ENCODE measurements around the gene KLK10.

The KLK10 gene

DNA sequence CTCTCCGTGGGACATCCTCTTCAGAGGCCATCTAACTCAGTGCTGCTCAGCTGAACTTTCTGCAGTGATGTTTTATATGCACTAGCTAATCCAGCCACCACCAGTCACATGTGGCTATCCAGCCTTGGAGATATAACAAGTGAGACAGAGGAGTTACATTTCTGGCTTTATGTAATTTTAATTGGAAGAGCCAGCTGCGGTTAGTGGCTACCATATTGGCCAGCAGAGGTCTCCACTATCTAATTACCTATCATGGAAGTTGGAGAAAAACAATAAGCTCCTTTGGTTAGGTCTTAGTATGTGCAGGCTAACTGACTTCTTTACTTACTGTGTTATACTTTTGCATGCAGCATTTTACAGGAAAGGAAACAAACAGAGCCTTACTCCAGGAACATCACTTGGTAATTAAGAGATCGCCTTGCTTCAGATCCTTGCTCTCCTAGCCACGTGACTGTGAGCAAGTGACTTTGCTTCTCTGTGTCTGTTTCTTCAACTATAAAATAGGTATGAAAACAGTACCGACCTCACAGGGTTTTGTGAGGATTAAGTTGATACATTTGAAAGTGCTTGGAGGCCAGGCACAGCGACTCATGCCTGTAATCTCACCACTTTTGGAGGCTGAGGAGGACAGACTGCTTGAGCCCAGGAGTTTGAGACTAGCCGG lies 1.6 kb upstream of the KLK10 start:
- TF ChIP-seq, protein P1, sequence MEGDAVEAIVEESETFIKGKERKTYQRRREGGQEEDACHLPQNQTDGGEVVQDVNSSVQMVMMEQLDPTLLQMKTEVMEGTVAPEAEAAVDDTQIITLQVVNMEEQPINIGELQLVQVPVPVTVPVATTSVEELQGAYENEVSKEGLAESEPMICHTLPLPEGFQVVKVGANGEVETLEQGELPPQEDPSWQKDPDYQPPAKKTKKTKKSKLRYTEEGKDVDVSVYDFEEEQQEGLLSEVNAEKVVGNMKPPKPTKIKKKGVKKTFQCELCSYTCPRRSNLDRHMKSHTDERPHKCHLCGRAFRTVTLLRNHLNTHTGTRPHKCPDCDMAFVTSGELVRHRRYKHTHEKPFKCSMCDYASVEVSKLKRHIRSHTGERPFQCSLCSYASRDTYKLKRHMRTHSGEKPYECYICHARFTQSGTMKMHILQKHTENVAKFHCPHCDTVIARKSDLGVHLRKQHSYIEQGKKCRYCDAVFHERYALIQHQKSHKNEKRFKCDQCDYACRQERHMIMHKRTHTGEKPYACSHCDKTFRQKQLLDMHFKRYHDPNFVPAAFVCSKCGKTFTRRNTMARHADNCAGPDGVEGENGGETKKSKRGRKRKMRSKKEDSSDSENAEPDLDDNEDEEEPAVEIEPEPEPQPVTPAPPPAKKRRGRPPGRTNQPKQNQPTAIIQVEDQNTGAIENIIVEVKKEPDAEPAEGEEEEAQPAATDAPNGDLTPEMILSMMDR (IDR thresholded peaks at IDR 0.05; ENCODE audit: low read depth, low read length, missing control alignments): peak; percentile 70
- peaks cover 22% of the 10 kb centered on the region for H3K27me3 ChIP-seq (replicated peaks)
- in situ Hi-C loops (cut with HindIII; ENCODE audit: low pct_ligation_motif_present, low sequenced_read_pairs): no loop called here
- no peaks in the 10 kb centered on the region for H3K36me3 ChIP-seq (replicated peaks)
- DNase-seq: peak; percentile 49
- H3K27ac ChIP-seq: no peak overlapping the region
- no peak overlapping the region for H3K4me3 ChIP-seq (ENCODE audit: low read depth, low read length)

DNA sequence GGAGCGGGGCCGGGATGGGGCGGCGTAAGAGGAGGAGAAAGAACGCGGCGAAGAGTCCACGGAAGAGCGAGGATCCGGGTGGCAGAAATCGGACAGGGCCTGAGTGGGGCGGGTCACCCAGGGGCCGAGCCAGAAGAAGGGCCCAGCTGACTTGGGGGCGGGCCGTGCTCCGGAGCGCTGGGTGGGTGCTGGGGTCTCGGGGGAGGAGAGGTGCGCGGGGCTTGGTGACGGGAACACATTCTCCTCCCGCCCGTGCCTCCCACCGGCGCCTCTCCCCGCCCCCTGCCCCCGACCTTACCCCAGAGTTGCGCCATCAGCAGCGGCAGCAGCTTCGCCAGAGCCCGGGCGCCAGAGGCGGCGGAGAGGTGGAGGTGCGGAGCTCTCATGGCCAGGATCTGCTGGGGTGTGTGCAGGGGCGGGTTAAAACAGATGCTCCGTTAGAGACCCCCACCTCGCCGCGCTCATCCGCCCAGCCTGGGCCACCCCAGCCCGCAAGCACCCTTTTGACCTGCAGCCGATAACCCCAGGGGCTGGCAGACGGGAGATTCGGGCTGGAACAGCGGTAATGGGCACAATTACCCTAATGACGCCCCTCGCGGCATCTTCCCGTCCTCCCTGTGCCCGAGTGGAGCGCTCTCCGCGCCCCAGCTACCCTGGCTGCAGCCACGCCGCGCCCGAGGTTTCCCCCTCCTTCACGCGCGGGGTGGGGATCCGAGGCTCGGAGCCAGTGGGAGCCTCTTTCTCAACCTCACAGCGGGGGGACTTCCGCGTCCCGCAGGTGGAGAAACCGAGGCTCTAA lies 565 bp downstream of the KLK10 start:
- Histone ChIP-seq H3K27ac (no peak overlapping the region), H3K36me3 (replicated peaks) (no peaks in the 10 kb centered on the region), H3K27me3 (replicated peaks) (peaks cover 22% of the 10 kb centered on the region), H3K4me3 (ENCODE audit: low read depth, low read length) (no peak overlapping the region)
- TF ChIP-seq, protein P1 (IDR thresholded peaks at IDR 0.05; ENCODE audit: low read depth, low read length, missing control alignments): no peak
- in situ Hi-C loops (cut with HindIII; ENCODE audit: low pct_ligation_motif_present, low sequenced_read_pairs): no loop called here
- no peak for DNase-seq

DNA sequence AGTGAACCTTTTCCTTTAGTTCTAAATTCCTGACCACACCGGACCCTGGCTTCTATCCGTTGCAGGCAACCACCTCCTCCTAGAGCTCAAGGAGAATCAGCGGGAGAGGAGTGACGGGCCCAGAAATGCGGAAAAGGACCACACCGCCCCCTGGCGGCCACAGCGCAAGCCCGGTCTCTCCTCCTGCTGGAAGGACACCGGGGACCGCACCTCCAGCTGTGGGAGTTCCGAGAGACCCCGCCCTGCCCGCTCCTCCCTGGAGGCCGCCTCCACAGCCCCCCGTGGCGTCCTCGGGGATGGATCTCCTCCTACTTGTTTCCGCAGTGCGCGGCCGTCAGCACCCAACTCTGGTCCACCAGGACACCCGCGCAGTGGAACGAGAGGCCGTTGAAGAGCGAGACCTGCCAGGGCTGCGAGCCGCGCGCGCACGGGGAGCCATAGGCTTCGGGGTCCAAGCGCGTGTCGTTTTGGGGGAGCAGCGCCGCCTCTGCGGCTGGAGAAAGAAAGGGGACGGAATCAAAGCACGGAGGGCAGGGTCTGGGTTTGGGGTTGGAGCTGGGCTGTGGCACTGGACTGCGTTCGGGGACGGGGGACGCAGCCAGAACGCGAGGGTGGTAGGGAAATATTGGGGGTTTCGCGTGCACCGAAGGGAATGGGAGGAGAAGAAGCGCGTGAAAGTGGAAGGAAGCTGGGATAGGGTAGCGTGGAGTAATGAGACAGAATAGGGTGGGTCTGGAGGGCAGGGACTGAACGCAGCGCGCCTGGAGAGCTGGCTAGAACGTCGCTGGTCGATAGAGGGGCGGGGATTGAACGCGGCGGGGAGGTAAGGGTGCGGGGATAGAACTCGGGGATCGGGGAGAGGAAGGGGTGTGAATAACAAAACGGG lies 2.5 kb downstream of the KLK10 start:
- in situ Hi-C loops (cut with HindIII; ENCODE audit: low pct_ligation_motif_present, low sequenced_read_pairs): no loop called here
- H3K4me3 ChIP-seq (ENCODE audit: low read depth, low read length): no peak overlapping the region
- TF ChIP-seq, protein P1 (IDR thresholded peaks at IDR 0.05; ENCODE audit: low read depth, low read length, missing control alignments): peak; percentile 79
- H3K36me3 ChIP-seq (replicated peaks): no peaks in the 10 kb centered on the region
- H3K27me3 ChIP-seq (replicated peaks): peaks cover 22% of the 10 kb centered on the region
- no peak overlapping the region for H3K27ac ChIP-seq
- DNase-seq: peak; percentile 14

DNA sequence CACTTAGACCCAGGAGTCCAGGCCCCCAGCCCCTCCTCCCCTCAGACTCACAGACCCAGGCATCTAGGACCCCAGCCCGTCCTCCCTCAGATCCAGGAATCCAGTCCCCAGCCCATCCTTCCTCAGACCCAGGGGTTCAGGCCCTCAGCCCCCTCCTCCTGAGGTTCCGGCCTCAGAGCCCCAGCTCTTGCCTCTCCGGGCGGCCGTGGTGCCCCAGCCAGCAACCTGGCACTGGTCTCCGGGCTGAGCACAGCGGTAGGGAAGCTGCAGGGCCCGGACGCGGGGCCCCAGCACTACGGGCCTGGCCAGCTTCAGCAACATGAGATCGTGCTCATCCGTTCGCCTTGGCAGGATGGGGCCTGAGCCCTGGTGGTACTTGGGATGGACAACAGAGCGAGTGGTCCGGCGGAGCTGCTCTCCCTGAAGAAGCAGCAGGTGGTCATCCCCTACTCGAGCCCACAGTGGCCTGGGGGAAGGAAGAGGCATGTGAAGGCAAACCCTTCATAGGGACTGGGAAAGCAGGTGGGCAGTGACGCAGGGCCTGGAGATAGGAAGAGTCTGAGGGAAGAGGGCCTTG lies 3.7 kb downstream of the KLK10 start:
- DNase-seq: no peak
- Histone ChIP-seq H3K36me3 (replicated peaks) (no peaks in the 10 kb centered on the region), H3K27ac (no peak overlapping the region), H3K27me3 (replicated peaks) (peaks cover 22% of the 10 kb centered on the region), H3K4me3 (ENCODE audit: low read depth, low read length) (no peak overlapping the region)
- TF ChIP-seq, protein P1 (IDR thresholded peaks at IDR 0.05; ENCODE audit: low read depth, low read length, missing control alignments): no peak
- in situ Hi-C loops (cut with HindIII; ENCODE audit: low pct_ligation_motif_present, low sequenced_read_pairs): no loop called here

DNA sequence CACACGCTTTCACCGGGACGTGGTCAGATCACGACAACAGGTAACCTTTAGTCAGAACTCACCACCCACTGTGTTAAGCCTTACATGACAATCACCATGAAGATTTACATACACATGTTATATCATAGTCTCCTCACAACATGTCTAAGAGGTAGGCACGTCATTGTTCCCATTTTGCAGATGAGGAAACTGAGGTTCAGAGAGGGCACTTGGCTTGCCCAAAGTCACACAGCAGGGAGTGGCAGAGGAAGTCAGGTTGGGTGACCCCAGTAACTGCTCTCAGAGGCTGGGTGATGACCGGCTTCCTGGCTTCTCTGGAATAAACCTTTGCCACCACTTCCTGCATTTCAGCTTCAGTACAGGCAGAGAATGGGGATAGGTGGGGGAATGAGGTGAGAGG lies 5.3 kb downstream of the KLK10 start:
- TF ChIP-seq, protein P1 (IDR thresholded peaks at IDR 0.05; ENCODE audit: low read depth, low read length, missing control alignments): no peak
- no peak overlapping the region for H3K4me3 ChIP-seq (ENCODE audit: low read depth, low read length)

More for the DNA sequence above, 5.3 kb downstream of the KLK10 start:
- Histone ChIP-seq H3K27ac (no peak overlapping the region), H3K27me3 (replicated peaks) (peaks cover 19% of the 10 kb centered on the region), H3K36me3 (replicated peaks) (no peaks in the 10 kb centered on the region)
- in situ Hi-C loops (cut with HindIII; ENCODE audit: low pct_ligation_motif_present, low sequenced_read_pairs): no loop called here
- no peak for DNase-seq
